Stimulated activated CD8-positive, alpha-beta memory T cell treated with anti-CD3 and anti-CD28 coated beads, Interleukin-7, amount 100 ng/mL, for 1 hour (primary cell): ENCODE data around the gene DNAAF5.

Experiments
- DNase-seq, 2 donors: peaks; one replicate each; pipeline ENCODE4 v3.0.0-alpha.2; 2020; ENCODE audit warnings: low read depth in 2 of 2

The DNAAF5 gene

DNA sequence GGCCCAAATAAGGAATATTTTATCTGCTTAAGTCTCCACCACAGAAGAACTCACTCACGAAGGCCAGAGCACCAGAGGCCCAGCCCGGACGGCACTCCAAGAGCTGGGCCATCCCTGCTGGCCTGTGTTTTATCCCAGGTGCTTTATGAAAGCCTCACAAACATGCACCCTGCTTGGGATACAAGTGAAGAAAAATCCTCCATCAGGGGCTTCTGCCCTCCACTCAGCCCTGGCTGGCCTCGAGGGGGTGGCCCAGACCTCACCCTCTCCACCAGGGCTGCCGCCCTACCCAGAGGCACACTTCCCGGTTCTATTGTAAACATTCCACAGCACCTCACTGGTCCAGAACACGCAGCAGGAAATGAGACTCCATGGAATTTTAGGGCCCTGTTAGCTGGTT lies 19.8 kb upstream of the DNAAF5 start:
- no peak for DNase-seq

DNA sequence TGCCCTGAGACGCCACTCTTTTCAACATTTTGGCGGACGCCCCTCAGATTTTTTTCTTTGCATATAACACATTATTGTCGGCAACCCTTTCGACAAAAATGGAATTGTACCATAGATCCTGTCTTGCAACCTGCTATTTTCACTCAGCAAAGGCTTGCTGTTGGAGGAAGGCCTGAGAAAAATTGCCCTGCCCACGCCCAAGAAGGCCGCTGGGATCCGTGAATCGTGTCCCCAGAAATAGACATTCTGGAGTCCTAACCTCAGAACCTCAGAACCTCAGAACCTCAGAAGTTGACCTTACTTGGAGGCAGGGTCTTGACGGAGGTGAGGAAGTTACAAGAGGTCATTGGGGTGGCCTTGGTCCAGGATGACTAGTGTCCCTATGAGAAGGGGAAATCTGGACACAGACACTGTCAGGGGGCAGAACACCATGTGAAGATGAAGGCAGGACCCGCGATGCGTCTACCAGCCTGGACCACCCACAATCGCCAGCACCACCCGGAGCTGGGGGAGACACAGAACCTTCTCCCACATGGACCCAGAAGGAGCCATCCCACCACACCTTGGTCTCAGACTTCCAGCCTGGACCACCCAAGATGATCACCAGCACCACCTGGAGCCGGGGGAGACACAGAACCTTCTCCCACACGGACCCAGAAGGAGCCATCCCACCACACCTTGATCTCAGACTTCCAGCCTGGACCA lies 19.1 kb upstream of the DNAAF5 start:
- DNase-seq: no peak

DNA sequence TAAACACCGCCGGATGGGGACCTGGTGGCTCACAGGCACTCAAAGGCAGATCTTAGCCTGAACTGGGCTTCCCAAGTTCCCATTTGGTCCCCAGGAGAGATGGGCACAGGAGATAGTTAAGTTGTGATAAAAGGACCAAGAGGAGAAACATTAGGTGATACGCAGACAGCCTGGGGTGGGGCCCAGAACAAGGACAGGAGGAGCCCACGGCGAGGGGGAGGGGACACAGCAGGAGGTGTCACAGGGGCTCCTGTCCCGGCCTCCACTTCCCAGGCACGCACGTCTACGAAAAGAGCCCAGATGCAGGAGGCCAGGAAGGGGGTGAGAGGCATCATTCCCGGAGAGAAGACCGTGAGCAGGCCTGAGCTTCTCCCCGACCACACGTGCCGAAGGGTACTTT lies 16.3 kb upstream of the DNAAF5 start:
- DNase-seq: no peak

DNA sequence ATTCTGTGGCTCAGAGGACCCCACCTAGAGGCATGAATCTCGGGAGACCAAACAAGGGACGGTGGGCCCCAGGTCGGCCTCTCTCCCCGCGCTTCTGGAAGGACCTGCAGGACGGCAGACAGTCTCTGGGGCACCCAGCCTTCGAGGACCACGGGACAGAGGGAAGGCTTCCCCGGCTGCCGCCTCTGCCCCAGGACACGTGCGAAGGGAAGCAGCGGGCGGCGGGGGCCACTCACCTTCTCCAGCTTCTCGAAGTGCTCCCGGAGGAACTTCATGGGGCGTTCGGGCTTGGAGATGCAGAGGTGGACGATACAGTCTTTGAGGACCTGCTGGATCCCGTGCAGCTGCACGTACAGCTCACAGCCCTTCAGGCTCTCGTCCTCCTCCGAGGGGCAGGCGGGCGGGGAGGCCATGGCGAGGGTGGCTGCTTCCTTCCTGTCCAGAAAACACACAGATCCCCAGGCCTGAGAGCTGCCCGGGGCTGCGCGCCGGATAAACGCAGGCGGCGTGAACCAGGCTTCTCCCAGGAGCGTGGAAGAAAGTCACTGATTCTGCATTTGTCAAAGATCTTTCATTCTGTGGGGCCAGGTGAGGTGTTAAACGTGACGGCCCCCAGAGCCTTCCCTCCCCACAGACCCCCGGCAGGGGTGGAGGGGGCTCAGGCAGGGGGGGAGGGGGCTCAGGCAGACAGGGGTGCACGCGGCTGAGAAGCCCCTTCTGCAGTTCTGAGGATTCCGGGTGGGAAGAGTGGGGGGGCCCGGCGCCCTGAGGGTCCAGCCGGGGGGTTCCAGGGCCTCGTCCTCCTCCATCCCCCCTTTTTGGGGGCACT lies 15.2 kb upstream of the DNAAF5 start:
- DNase-seq: no peak

DNA sequence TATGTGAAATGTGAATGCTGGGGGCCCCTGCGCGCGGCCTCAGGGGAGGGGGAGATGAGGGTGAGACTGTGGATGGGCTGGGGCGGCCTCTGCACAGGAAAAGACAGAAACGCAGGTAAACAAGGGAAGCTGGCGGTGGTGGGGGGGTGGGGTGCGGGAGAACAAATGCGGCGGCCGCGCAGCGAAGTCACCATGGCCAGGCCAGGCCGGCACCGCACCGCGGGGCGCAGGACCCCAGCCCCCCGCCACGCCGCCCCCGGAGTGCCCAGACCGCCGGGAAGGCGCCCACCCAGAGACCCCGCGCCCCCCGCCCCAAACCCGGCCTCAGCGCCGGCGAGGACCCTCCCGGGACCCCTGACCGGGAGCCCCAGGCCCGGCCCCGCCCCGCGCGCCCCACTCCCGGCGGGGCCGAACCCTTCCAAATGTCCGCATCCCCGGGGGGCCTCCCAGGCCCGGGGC lies 14.5 kb upstream of the DNAAF5 start:
- DNase-seq: no peak

DNA sequence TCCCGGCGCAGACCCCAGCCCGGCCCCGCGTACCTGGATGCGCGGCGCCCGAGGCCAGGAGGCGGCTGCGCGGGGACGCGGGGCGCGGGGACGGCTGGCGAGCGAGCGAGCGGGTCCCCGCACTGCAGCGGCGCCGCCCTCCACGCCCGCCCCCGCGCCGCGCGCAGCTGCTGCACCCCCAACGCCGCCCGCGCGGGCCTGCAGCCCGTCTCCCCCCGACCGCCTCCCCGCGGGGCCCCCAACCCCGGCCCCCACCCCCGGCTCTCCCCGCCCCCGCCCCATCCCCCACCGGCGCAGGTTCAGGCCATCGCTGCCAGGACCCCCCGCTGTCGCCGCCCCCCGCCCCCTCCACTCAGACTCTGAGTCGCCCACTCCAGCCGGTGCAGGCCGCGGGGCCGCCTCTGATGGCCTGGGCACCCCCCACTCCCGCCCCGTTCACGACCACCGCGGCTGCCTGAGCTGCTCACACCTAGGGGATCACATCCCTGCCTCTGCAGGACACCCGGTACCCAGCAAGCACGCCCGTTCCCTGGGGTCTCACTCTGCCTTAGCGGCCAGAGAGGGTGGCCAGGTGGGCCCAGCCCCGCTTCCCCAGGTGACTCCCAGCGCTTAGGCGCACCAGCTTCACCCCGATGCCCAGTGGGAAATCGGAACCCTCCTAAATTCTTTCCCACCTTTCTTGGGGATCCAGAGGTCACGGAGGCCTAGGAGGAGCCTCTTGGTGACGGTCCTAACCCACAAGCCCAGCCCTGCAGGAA lies 13.9 kb upstream of the DNAAF5 start:
- DNase-seq: no peak

DNA sequence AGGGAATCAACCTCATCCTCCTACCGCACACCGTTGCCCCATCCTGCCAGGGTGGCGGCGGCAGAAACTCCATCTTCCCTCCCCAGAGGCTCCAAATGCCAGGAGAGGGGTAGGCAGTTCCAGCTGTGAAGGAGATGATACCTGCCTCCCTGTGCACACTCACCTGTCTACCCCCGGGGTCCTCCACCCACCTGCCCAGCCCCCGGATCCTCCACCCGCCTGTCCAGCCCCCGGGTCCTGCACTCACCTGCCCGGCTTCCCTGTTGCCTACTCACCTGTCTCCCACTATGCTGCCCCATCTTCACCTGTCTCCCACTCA lies 13.4 kb upstream of the DNAAF5 start:
- no peak for DNase-seq

DNA sequence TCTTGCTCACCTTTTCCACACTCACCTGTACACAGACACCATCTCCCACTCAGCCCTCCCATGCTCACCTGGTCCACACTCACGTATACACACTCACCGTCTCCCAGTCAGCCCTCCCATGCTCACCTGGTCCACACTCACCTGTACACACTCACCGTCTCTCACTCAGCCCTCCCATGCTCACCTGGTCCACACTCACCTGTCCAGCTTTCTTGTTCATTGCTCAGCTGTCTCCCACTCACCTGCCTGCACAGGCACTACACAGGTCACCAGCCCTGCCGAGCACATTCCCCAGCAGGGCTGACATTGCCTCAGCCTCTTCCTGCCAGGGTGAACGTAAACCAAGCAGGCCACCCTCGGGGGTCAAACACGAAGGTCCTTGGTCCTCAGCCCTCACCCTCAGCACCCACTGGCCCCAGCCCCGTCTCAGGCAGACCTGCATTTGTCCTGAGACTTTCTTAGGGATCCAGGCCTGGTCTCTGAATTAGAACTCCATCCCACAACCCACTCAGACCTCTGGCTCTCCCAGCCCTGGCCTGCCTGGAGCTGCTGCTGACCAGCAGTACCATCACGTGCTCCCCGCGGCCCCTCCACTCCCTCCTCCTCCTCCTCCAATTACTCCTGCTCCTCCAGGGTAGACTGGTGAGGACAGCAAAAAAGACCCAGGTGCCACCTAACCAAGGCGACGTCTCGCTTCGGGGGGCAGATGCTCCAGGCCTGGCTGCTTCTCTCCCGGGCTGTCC lies 12.8 kb upstream of the DNAAF5 start:
- DNase-seq: no peak

DNA sequence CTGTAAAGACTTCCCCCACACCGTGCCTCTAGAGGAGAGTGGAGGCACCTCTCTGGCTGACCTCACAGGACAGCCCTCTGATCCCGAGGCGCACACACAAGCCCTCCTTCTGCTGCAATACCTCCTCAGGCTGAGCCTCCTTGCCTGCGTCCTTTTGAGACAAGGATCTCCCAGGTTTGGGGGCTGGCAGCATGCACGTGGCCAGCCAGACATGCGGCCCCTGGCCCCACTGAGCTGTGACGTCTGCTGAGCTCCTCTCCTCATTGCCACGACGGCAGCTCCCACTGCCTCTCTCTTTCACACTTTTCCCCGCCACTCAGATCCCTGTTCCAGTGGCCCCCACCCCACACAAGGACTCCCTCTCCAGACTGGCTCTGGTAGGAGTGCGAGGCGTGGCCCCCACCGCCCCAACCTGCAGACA lies 12.2 kb upstream of the DNAAF5 start:
- DNase-seq: no peak

DNA sequence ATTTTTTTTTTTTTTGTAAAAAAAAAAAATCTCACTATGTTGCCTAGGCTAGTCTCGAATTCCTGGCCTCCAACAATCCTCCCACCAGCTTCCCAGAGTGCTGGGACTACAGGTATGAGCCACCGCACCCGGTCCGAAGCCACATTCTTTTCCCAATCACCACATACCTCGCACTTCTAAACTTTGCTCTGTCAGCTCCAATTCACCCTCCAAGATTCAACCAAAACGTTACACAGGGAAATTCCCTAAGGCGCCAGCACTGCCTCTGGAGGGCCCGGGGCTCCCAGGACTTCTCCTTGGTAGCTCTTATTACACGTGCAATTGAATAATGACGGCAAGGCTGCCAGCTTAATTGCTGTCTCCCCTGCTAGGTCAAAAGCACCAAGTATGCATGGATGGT lies 10.3 kb upstream of the DNAAF5 start:
- DNase-seq: no peak

DNA sequence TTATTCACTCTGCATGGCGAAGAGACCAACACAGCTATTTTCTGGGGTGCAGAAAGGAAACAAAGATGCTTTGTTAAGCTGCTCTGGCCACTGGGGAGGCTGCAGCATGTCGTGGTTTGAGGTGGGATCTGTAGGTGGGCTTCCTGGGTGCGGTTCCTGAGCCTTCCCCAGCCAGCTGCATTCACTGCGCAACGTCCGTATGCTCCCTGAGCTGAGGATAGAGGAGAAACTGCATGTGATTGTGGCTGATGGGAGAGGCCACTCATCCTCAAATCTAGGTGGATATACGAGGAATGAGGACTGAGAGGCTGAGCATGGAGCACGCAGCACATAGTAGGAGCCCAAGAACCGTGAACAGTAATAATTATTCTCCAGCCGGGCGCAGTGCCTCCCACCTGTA lies 9.9 kb upstream of the DNAAF5 start:
- DNase-seq: no peak

DNA sequence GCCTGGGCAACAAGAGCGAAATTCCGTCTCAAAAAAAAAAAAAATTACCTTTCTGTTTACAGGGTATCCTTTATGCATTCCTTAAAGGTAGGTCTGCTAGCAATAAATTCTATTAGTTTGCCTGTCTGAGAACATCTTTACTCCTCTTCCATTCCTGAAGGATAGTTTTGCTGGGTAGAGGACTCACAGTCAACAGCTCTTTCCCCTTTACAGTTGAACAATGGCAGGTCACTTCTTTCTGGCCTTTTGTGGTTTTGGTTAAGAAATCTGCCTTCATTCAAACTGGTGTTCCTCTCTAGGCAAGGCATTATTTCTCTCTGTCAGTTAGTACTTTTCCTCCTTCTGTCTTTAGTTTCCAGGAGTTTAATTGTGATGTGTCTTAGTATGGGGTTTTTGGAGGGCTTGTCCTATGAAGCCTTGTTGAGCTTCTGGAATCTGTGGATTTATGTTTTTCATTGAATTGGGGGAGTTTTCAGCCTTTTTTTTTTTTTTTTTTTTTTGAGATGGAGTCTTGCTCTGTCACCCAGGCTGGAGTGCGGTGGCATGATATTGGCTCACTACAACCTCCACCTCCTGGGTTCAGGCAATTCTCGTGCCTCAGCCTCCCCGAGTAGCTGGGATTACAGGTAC lies 4.8 kb upstream of the DNAAF5 start:
- no peak for DNase-seq

DNA sequence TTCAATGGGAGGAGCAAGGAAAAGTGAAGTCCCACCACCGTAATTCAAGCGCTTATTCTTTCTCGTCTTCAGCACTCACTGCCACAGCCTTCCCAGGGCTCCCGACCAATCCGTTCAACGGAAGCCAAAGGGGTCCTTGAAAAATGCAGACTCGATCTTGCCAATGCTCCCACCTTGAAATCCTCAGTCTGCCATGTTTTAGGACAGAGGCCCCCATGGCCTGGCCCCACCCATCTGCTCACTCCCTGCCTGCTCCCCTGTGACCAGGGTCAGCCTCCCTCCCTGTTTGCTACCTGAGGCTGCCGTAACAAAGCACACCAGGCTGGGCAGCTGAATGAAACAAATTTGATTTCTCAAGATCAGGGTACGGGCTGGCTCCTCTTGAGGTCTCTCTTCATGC lies 3.0 kb upstream of the DNAAF5 start:
- DNase-seq: no peak

DNA sequence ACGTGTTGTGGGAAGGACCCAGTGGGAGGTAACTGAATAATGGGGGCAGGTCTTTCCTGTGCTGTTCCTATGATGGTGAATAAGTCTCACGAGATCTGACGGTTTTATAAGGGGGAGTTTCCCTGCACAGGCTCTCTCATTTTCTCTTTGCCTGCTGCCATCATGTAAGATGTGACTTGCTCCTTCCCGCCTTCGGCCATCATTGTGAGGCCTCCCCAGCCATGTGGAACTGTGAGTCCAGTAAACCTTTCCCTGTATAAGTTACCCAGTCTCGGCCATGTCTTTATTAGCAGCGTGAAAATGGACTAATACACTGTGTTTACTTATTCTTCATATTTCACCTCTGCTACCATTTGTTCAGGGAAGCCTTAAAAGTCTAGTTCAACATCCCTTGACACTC lies 2.2 kb upstream of the DNAAF5 start:
- DNase-seq: no peak

DNA sequence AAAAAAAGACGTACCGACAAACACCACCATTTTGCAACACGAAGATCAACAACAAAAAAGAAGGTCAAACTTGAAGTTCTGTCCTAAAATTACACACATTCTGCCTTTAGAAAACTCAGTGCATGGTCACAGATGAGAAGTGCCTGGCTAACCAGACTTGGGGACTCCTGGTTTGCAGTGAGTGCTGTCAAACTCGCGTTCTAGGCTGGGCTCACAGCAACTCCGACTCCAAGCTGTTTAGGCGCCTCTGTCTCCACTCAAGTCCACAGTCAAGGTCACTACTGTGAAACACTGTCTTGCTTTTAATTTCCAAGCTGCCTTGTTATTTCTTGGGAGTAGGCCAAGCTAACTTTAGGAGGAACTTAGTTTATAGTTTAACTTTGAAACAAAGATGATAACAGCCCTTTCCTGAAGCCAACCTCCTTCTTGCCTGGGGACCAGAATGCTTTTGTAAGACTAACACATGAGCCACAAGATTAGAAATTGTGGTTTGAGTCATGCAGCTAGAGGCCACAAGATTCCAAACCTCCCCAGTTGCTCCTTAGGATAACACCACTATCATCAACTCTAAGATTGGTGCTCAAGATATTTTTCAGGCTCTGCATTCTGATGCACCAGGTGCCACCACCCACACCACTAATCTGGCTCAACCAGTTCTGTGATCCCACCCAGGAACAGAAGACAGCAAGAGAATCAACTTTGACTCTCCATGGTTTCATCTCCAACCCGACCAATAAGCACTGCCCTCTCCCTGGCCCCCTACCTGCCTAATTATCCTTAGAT lies 1.1 kb upstream of the DNAAF5 start:
- no peak for DNase-seq

DNA sequence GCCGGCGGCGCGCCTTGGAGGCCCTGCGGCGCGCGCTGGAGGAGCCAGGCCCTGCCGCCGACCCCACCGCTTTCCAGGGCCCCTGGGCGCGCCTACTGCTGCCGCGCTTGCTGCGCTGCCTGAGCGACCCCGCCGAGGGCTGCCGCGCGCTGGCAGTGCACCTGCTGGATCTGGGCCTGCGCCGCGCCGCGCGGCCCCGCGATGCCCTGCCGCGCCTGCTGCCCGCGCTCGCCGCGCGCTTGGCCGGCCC lies 280 bp downstream of the DNAAF5 start:
- no peak for DNase-seq

DNA sequence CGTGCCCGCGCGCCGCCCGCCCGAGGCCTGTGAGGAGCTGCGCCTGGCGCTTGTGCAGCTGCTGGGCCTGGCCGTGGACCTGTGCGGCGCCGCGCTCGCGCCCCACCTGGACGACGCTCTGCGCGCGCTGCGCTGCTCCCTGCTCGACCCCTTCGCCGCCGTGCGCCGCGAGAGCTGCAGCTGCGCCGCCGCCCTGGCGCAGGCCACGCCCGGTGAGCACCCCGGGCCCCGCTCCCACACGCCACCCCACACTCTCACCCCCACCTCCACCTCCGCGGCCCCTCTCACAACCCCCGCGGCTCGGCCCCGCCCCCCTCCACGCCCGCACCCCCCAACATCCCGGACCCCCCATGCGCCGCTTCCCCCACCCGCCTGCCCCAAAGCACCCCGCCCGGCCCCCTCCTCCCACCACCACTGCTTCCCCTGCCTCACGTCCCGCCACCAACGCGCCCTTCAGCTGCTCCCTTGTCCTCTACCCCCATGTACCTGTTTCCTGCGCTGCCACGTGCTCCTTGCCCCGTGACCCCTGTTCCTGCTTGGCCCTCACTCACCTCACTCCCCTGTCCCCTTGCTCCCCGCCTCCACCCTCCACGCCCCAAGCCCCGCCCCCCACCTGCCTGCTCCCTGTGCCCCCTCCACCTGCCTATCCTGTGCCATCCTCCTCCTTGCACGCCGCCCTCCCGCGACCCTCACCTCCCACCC lies 756 bp downstream of the DNAAF5 start, which contains the start of gene PRKAR1B:
Gene PRKAR1B (minus strand): TSS at position 178 of the 702 bp plus-strand sequence. CDS start 15,776 bp downstream, outside the sequence.
- DNase-seq: no peak

DNA sequence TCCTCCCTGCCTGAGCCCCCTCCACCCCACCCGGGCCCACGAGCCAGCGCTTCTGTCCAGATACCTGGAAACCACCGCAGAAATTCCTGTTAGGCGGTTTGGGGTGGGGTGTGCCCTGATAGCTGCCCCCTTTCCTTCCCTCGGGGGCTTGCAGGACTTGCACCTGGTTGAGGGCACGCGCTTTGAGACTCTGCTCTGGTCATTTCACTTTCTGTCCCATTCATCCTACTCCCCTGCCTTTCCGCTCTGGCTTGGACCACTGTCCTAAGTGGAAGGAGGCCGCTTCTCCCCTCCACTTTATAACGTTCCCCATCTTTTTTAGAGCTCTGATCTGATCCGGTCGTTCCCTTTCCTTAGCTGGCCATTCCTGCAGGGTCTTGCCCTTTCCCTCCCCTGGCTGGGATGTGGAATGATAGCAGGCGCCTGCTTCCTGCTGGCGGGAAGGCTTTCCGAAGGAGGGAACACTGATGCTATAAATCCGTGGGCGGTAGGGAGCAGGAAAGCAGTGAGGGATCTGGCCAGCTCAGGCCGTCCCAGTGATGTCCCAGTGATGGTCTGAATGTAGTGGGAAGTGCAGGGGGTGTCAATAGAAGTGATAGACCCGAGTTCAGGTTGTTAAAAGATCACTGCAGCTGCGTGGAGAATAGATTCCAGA lies 1.4 kb downstream of the DNAAF5 start:
- no peak for DNase-seq

DNA sequence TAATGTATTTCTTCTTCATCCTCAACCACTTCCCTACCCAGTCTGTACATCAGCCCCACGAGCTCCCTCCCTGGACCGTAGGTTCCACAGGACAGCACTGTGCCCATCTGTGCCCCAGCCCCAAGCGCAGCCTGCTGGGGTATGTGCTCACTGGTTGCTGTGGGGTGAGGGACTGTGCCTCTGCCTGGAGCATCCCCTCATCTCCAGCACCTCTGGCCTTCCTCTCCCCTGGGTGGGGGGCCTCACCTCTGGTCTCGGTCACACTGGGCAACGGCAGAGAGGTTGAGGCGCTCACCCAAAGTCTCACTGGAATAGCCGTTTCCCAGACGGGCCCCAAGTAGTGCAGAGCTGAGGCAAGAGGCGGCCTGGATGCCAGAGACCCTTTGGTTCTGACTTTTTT lies 2.1 kb downstream of the DNAAF5 start:
- no peak for DNase-seq
